H9 (cell line): ENCODE measurements around the gene ALG14. TPM values are rescaled to one million over a fixed set of nuclear protein-coding genes. Genes with fewer than 3 reads are reported as not detected.

Experiments
- DNase-seq: peaks from one replicate; pipeline ENCODE4 v3.0.0-alpha.2; 2017
- H2AFZ ChIP-seq: one replicate; pipeline ENCODE4 v1.6.1; 2013; ENCODE audit warnings: mild to moderate bottlenecking, low read length, control low read depth, moderate library complexity
- H2AK5ac ChIP-seq: 2 replicates; pipeline ENCODE4 v1.6.1; 2013; ENCODE audit warnings: low read length, control low read depth, mixed read lengths; ENCODE audit not compliant: insufficient read length
- H2BK120ac ChIP-seq: one replicate; pipeline ENCODE4 v1.6.1; 2013; ENCODE audit warnings: low read depth, mild to moderate bottlenecking, low read length, control low read depth, inconsistent platforms; ENCODE audit not compliant: poor library complexity, severe bottlenecking
- H2BK12ac ChIP-seq: 2 replicates; pipeline ENCODE4 v1.6.1; 2013; ENCODE audit warnings: low read length, control low read depth, mixed read lengths, low read depth; ENCODE audit not compliant: insufficient read length
- H2BK15ac ChIP-seq: 2 replicates; pipeline ENCODE4 v1.6.1; 2013; ENCODE audit warnings: low read depth, low read length, control low read depth
- H2BK20ac ChIP-seq: one replicate; pipeline ENCODE4 v1.6.1; 2013; ENCODE audit warnings: low read depth, mild to moderate bottlenecking, low read length, control low read depth, inconsistent platforms; ENCODE audit not compliant: poor library complexity, severe bottlenecking
- H2BK5ac ChIP-seq: 2 replicates; pipeline ENCODE4 v1.6.1; 2013; ENCODE audit warnings: low read length, control low read depth, mixed read lengths; ENCODE audit not compliant: insufficient read length
- H3K14ac ChIP-seq: 2 replicates; pipeline ENCODE4 v1.6.1; 2013; ENCODE audit warnings: low read length, control low read depth; ENCODE audit not compliant: insufficient read depth
- H3K18ac ChIP-seq: 2 replicates; pipeline ENCODE4 v1.6.1; 2013; ENCODE audit warnings: low read depth, mild to moderate bottlenecking, mixed read lengths, low read length, control low read depth; ENCODE audit not compliant: insufficient read length
- H3K23ac ChIP-seq: 2 replicates; pipeline ENCODE4 v1.6.1; 2013; ENCODE audit warnings: low read length, control low read depth, mixed read lengths, low read depth; ENCODE audit not compliant: insufficient read length
- H3K23me2 ChIP-seq: 2 replicates; pipeline ENCODE4 v1.6.1; 2013; ENCODE audit warnings: low read depth, mild to moderate bottlenecking, mixed read lengths, low read length, control low read depth; ENCODE audit not compliant: insufficient read length, poor library complexity, severe bottlenecking
- H3K27ac ChIP-seq: 2 replicates; pipeline ENCODE4 v1.5.1; 2013; ENCODE audit warnings: low read length, control low read depth, mixed read lengths, low read depth; ENCODE audit not compliant: insufficient read length
- H3K27me3 ChIP-seq: 2 replicates; pipeline ENCODE4 v1.6.1; 2013; ENCODE audit warnings: low read length, control low read depth, inconsistent platforms; ENCODE audit not compliant: insufficient read depth
- H3K4ac ChIP-seq: 2 replicates; pipeline ENCODE4 v1.6.1; 2013; ENCODE audit warnings: low read depth, mild to moderate bottlenecking, control low read depth, inconsistent platforms, low read length, moderate library complexity
- H3K4me1 ChIP-seq: 2 replicates; pipeline ENCODE4 v1.6.1; 2013; ENCODE audit warnings: low read length, control low read depth, inconsistent platforms; ENCODE audit not compliant: insufficient read depth
- H3K4me2 ChIP-seq: 2 replicates; pipeline ENCODE4 v1.6.1; 2013; ENCODE audit warnings: low read length, control low read depth, mixed read lengths; ENCODE audit not compliant: insufficient read length, insufficient read depth
- H3K56ac ChIP-seq: 2 replicates; pipeline ENCODE4 v1.6.1; 2013; ENCODE audit warnings: low read depth, mild to moderate bottlenecking, mixed read lengths, low read length, control low read depth; ENCODE audit not compliant: insufficient read length
- H3K79me1 ChIP-seq: 2 replicates; pipeline ENCODE4 v1.6.1; 2013; ENCODE audit warnings: low read depth, mild to moderate bottlenecking, moderate library complexity, low read length, control low read depth, inconsistent platforms; ENCODE audit not compliant: insufficient read depth, poor library complexity, severe bottlenecking
- H3K79me2 ChIP-seq: 2 replicates; pipeline ENCODE4 v1.6.1; 2013; ENCODE audit warnings: low read length, control low read depth, inconsistent platforms; ENCODE audit not compliant: insufficient read depth
- H3K9ac ChIP-seq: 2 replicates; pipeline ENCODE4 v1.6.1; 2013; ENCODE audit warnings: low read length, control low read depth, mixed read lengths; ENCODE audit not compliant: insufficient read length; ENCODE audit errors: extremely low read depth
- H3K9me3 ChIP-seq: one replicate; pipeline ENCODE4 v1.6.1; 2013; ENCODE audit warnings: low read depth, low read length, inconsistent platforms; ENCODE audit not compliant: control insufficient read depth
- H3T11ph ChIP-seq: one replicate; pipeline ENCODE4 v1.6.1; 2013; ENCODE audit warnings: mild to moderate bottlenecking, low read length, control low read depth, inconsistent platforms
- H4K20me1 ChIP-seq: one replicate; pipeline ENCODE4 v1.6.1; 2013; ENCODE audit not compliant: control insufficient read depth, insufficient read length, insufficient read depth
- H4K5ac ChIP-seq: 2 replicates; pipeline ENCODE4 v1.6.1; 2013; ENCODE audit warnings: low read depth, mild to moderate bottlenecking, mixed read lengths, low read length, control low read depth; ENCODE audit not compliant: insufficient read length
- H4K8ac ChIP-seq: replicated peaks from 2 replicates; pipeline ENCODE4 v1.6.1; 2013; ENCODE audit warnings: low read length, control low read depth, mixed read lengths, low read depth; ENCODE audit not compliant: insufficient read length
- H4K91ac ChIP-seq: 2 replicates; pipeline ENCODE4 v1.6.1; 2013; ENCODE audit warnings: low read depth, mild to moderate bottlenecking, moderate library complexity, mixed read lengths, low read length, control low read depth; ENCODE audit not compliant: insufficient read length
- H3K27ac Mint-ChIP-seq, 3 experiments: 2 replicates in 2 of 3; 3 replicates in 1 of 3; pipeline ENCODE4 v1.8.0; 2020 to 2021; ENCODE audit warnings: mixed read lengths in 3 of 3, mild to moderate bottlenecking in 1 of 3, moderate library complexity in 1 of 3
- H3K27me3 Mint-ChIP-seq: 2 replicates; pipeline ENCODE4 v1.8.0; 2021; ENCODE audit warnings: low read depth, mild to moderate bottlenecking, moderate library complexity, mixed read lengths
- H3K36me3 Mint-ChIP-seq, 3 experiments: 2 replicates in 2 of 3; 3 replicates in 1 of 3; pipeline ENCODE4 v1.8.0; 2020 to 2021; ENCODE audit warnings: low read depth in 3 of 3, mixed read lengths in 3 of 3; ENCODE audit not compliant: insufficient read depth in 1 of 3
- H3K4me1 Mint-ChIP-seq, 2 experiments: 2 replicates each; pipeline ENCODE4 v1.8.0; 2020; ENCODE audit warnings: mixed read lengths in 2 of 2
- H3K4me3 Mint-ChIP-seq, 2 experiments: 2 replicates in 1 of 2; 3 replicates in 1 of 2; pipeline ENCODE4 v1.8.0; 2020 to 2021; ENCODE audit warnings: mild to moderate bottlenecking in 2 of 2, mixed read lengths in 2 of 2, moderate library complexity in 1 of 2
- H3K9me3 Mint-ChIP-seq, 2 experiments: 2 replicates in 1 of 2; 3 replicates in 1 of 2; pipeline ENCODE4 v1.8.0; 2020; ENCODE audit warnings: mild to moderate bottlenecking in 2 of 2, mixed read lengths in 2 of 2, moderate library complexity in 1 of 2
- CTCF ChIP-seq: fragments of 200-600 bp; sonication (generic); conservative IDR thresholded peaks from 3 replicates; pipeline ENCODE4 v1.8.0; 2021; ENCODE audit warnings: antibody characterized with exemption, mild to moderate bottlenecking
- WGBS: extraction: QIAGEN DNeasy Blood & Tissue Kit; methylation state at CpG from one replicate; pipeline ENCODE4 v1.1.7; 2013; ENCODE audit warnings: missing lambda C conversion rate, low lambda C conversion rate, mixed read lengths; ENCODE audit not compliant: insufficient read length; ENCODE audit errors: extremely low coverage; 5-methylcytosine and 5-hydroxymethylcytosine counted together
- total RNA-seq: library from RNA; stranded (reverse); gene quantifications from 2 replicates; pipeline ENCODE4 v1.2.1, GENCODE V29; 2021

Gene ALG14
- total RNA-seq, 1 experiment from 2014 or later = 2.5 TPM

DNA sequence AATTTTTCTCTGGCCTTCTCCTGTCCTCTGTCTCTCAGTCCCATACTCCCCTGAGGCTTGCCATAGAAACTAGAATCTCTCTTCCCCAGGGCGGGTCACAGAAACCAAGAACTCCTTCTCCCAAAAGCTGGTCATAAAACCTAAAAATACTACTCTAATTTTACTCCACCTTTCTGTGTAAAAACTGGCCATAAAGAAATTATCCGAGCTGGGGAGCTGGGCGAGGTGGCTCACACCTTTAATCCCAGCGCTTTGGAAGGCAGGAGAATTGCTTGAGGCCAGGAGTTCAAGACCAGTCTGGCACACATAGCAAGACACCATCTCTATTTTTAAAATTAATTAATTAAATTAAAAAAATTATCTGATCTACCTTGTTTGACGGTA, 3.0 kb downstream of the ALG14 start:
- H3K9ac ChIP-seq = no peak overlapping the region
- no peak overlapping the region for H4K91ac ChIP-seq
- DNase-seq = no peak
- no peak overlapping the region for H2BK15ac ChIP-seq
- no peak overlapping the region for H3K23ac ChIP-seq
- H3K27me3 ChIP-seq = no peaks in the 10 kb centered on the region
- H3K18ac ChIP-seq = no peak overlapping the region
- no peaks in the 10 kb centered on the region for H3K79me1 ChIP-seq
- Mint-ChIP-seq H3K27me3 (no peaks in the 10 kb centered on the region; the same call in 1 of the 2 replicates), H3K4me1 (peaks cover 7 to 9% of the 10 kb centered on the region in 2 experiments; a peak in 3 of 4 replicates), H3K4me3 (no peak overlapping the region), H3K27ac (no peak overlapping the region), H3K36me3 (no peaks in the 10 kb centered on the region), H3K9me3 (no peaks in the 10 kb centered on the region)
- no peak overlapping the region for H2AK5ac ChIP-seq
- H3K14ac ChIP-seq = no peak overlapping the region
- no peak overlapping the region for H3T11ph ChIP-seq
- H3K4me2 ChIP-seq = no peak overlapping the region
- no peaks in the 10 kb centered on the region for H3K79me2 ChIP-seq
- H2BK12ac ChIP-seq = no peak overlapping the region
- no peak overlapping the region for H3K27ac ChIP-seq
- H3K56ac ChIP-seq = no peak overlapping the region
- H4K20me1 ChIP-seq = no peaks in the 10 kb centered on the region
- H3K9me3 ChIP-seq = no peaks in the 10 kb centered on the region
- no peak overlapping the region for H2BK5ac ChIP-seq
- H3K23me2 ChIP-seq = peaks cover 4% of the 10 kb centered on the region
- no peak overlapping the region for H2AFZ ChIP-seq
- H2BK120ac ChIP-seq = no peak overlapping the region
- no peaks in the 10 kb centered on the region for H3K4me1 ChIP-seq
- H4K8ac ChIP-seq = no peak overlapping the region
- no peak overlapping the region for H4K5ac ChIP-seq
- no peak for TF ChIP-seq CTCF
- WGBS = no CpG with 5 or more reads among the region's 5 CpGs
- no peak overlapping the region for H3K4ac ChIP-seq
- H2BK20ac ChIP-seq = no peak overlapping the region
